Ascending aorta (tissue), 2 donors: ENCODE measurements around the gene PEAK1. TPM values are rescaled to one million over a fixed set of nuclear protein-coding genes. Genes with fewer than 3 reads are reported as not detected.

Experiments used
- DNase-seq, 2 donors: peaks; one replicate each; pipeline ENCODE4 v3.0.0-alpha.2; 2019; ENCODE audit warnings: low spot score in 2 of 2
- H3K27ac ChIP-seq, 2 donors: fragments of 200-600 bp; sonication (generic); one replicate each; pipeline ENCODE4 v1.5.1; 2016 to 2017; ENCODE audit warnings: mild to moderate bottlenecking in 1 of 2
- H3K27me3 ChIP-seq: fragments of 200-600 bp; sonication (generic); one replicate; pipeline ENCODE4 v1.5.1; 2017
- H3K36me3 ChIP-seq, 2 donors: fragments of 200-600 bp; sonication (generic); one replicate each; pipeline ENCODE4 v1.5.1; 2016
- H3K4me1 ChIP-seq, 2 donors: fragments of 200-600 bp; sonication (generic); one replicate each; pipeline ENCODE4 v1.5.1; 2016 to 2017; ENCODE audit warnings: mild to moderate bottlenecking in 1 of 2
- H3K4me3 ChIP-seq, 2 donors: fragments of 200-600 bp; sonication (generic); one replicate each; pipeline ENCODE4 v1.5.1; 2016 to 2017; ENCODE audit warnings: mild to moderate bottlenecking in 1 of 2
- H3K9me3 ChIP-seq, 2 donors: fragments of 200-600 bp; sonication (generic); one replicate each; pipeline ENCODE4 v1.5.1; 2016
- CTCF ChIP-seq, 3 experiments: fragments of 200-600 bp in 2 of 3; fragments of 450-650 bp in 1 of 3; sonication (generic) in 2 of 3; IDR thresholded peaks; one replicate each; pipeline ENCODE4 v1.5.1; 2016 to 2019; ENCODE audit warnings: antibody characterized with exemption in 3 of 3, mild to moderate bottlenecking in 1 of 3, moderate library complexity in 1 of 3
- intact Hi-C: fragments of 100-400 bp; cut with DNase I; formaldehyde crosslinking; loops from one replicate; pipeline ENCODE4 v1.15.1; 2023
- total RNA-seq: library from RNA; depleted of rRNA; stranded (reverse); fragments of >200 nt; gene quantifications from one replicate; pipeline ENCODE4 v1.1.0, GENCODE V29; 2016

Gene PEAK1
- total RNA-seq, 1 donor from 2014 or later, result 53.7 TPM

- H3K9me3 ChIP-seq, result no peaks in the 10 kb centered on the region
- intact Hi-C loops, result no loop called here
- no peaks in the 10 kb centered on the region for H3K36me3 ChIP-seq
- H3K27me3 ChIP-seq, result no peaks in the 10 kb centered on the region
- no peaks in the 10 kb centered on the region for H3K4me1 ChIP-seq
- H3K27ac ChIP-seq, result no peak overlapping the region
- DNase-seq, result no peak
- H3K4me3 ChIP-seq, result no peak overlapping the region
- no peak for TF ChIP-seq CTCF (IDR thresholded peaks at IDR 0.05)
Measured at GRCh38 chr15:77437264-77437663, 17.4 kb upstream of the PEAK1 start.

- H3K36me3 ChIP-seq, result no peaks in the 10 kb centered on the region
- H3K9me3 ChIP-seq, result no peaks in the 10 kb centered on the region
- intact Hi-C loops, result no loop called here
- no peak overlapping the region for H3K4me3 ChIP-seq
- no peaks in the 10 kb centered on the region for H3K4me1 ChIP-seq
- H3K27ac ChIP-seq, result no peak overlapping the region
- DNase-seq, result no peak
- TF ChIP-seq CTCF (IDR thresholded peaks at IDR 0.05), result no peak
- no peaks in the 10 kb centered on the region for H3K27me3 ChIP-seq
Measured at GRCh38 chr15:77436822-77437221, 16.9 kb upstream of the PEAK1 start.

GRCh38 chr15:77430652-77431051 lies 10.7 kb upstream of the PEAK1 start:
- Histone ChIP-seq H3K36me3 (no peaks in the 10 kb centered on the region), H3K9me3 (no peaks in the 10 kb centered on the region), H3K27ac (no peak overlapping the region), H3K4me1 (no peaks in the 10 kb centered on the region), H3K4me3 (no peak overlapping the region), H3K27me3 (no peaks in the 10 kb centered on the region)
- DNase-seq, result no peak
- intact Hi-C loops, result no loop called here
- TF ChIP-seq CTCF (IDR thresholded peaks at IDR 0.05), result no peak

GRCh38 chr15:77430213-77430612 lies 10.3 kb upstream of the PEAK1 start:
- H3K4me1 ChIP-seq, result no peaks in the 10 kb centered on the region
- TF ChIP-seq CTCF (IDR thresholded peaks at IDR 0.05), result no peak
- intact Hi-C loops, result no loop called here
- H3K27ac ChIP-seq, result no peak overlapping the region
- DNase-seq, result no peak
- no peaks in the 10 kb centered on the region for H3K27me3 ChIP-seq
- no peaks in the 10 kb centered on the region for H3K36me3 ChIP-seq
- H3K9me3 ChIP-seq, result no peaks in the 10 kb centered on the region
- no peak overlapping the region for H3K4me3 ChIP-seq

GRCh38 chr15:77426871-77427270 lies 7.0 kb upstream of the PEAK1 start:
- H3K9me3 ChIP-seq, result no peaks in the 10 kb centered on the region
- H3K36me3 ChIP-seq, result no peaks in the 10 kb centered on the region
- intact Hi-C loops, result loop anchor here (10.0 kb wide), 1 partner anchor 492 kb away; the partner anchor contains the start of gene RCN2
- no peaks in the 10 kb centered on the region for H3K4me1 ChIP-seq
- TF ChIP-seq CTCF (IDR thresholded peaks at IDR 0.05), result no peak
- H3K27me3 ChIP-seq, result no peaks in the 10 kb centered on the region
- no peak overlapping the region for H3K4me3 ChIP-seq
- H3K27ac ChIP-seq, result no peak overlapping the region
- no peak for DNase-seq

GRCh38 chr15:77426377-77426776 lies 6.5 kb upstream of the PEAK1 start:
- Histone ChIP-seq H3K36me3 (no peaks in the 10 kb centered on the region), H3K4me3 (no peak overlapping the region), H3K27me3 (no peaks in the 10 kb centered on the region), H3K4me1 (peaks cover 0 to 5% of the 10 kb centered on the region in 2 donors), H3K27ac (no peak overlapping the region), H3K9me3 (no peaks in the 10 kb centered on the region)
- no peak for TF ChIP-seq CTCF (IDR thresholded peaks at IDR 0.05)
- intact Hi-C loops, result loop anchor here (10.0 kb wide), 1 partner anchor 492 kb away; the partner anchor contains the start of gene RCN2
- DNase-seq, result no peak
